CD4-positive, alpha-beta T cell treated with Interleukin-4 for 4 hours (primary cell): ENCODE data around the gene PLXNB2.

Source experiments
- DNase-seq: peaks from one replicate; pipeline ENCODE4 v3.0.0-alpha.2; 2020

PLXNB2 gene

DNA sequence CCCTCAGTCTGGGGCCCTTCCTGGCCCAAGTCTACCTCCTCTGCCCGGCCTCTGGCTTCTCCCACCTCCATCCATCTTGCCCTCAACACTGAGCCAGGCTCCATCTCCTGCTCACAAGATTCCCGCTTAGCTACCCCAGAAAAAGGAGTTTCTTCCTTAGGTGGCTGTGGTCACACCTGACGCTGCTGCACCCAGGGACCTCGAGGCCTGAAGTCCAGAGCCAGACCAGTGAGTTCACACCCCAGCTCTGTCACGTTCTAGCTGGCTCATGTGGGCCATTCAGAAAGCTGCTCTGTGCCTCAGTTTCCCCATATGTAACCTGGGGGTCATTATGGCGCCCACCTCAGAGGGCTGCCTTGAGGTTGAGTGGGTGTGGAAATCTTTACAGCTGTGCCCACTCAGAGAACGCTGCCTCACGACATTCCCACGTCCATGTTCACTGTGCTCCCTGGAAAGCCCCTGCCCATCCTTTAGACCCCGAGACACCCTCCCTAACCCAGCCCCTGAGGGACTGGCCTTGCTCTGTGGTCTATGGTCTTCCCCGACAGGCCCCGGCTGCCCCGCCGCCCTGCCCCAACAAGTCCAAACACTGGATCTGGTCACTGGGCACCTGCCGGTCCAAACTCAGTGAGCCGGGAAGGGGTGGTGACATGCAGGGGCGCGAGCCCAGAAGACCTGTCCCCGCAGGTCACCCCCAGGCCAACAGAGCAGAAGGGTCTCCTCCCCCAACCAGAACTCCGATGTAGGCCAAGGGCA lies 9.8 kb downstream of the PLXNB2 start:
- DNase-seq = no peak

DNA sequence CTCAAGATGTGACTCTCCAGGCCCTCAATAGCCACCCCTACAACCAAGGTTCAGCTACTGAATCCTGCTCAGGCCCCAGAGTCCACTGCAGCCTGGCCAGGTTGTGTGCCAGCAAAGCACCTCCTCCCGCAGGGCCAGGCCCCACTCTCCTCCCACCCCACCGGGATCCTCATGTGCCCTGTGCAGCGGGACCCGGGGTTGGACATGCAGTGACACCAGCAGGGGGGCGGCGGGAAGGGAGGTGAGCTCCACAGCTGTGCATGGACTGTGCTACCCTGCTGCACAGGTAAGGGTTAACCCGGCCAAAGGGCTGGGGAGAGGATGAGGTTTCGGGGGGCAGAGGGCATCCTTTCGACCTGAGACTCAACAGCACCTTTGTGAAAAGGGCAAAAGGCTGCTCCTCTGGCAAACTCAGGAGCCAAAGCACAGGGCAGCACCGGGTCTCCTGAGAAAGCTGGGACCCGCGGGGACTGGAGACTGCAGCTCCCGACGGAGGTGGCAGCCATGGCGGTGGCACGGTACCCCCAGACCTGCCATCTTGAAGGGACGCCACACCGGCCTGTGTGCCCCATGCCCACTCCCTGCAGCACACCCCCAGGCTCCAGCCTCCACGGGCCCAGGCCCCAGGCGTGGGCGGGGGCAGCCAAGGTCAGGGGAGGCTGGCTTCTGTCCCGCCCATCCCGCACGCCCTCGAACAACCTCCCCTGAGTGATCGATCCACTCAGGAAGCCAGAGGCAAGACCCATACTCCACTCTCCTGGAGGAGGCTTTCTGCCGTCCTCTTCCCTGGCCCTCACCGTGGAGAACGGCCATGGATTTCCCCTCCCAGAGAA lies 10.6 kb downstream of the PLXNB2 start:
- no peak for DNase-seq

DNA sequence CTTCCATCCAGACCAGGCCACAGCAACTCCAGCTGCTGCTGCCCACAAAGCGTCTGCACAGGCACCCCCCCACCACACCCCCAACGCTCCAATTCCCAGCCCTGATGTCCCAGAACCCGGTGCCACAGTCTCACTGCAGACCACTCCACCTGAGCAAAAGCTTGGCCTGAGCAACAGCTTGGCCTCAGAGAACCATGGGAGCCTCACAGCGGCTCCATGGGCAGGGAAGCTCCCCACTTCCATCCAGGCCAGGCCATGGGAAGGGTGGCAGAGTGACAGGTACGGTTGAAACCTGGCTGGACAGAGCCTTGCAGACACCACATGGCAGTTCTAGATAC lies 13.2 kb downstream of the PLXNB2 start:
- DNase-seq = no peak

DNA sequence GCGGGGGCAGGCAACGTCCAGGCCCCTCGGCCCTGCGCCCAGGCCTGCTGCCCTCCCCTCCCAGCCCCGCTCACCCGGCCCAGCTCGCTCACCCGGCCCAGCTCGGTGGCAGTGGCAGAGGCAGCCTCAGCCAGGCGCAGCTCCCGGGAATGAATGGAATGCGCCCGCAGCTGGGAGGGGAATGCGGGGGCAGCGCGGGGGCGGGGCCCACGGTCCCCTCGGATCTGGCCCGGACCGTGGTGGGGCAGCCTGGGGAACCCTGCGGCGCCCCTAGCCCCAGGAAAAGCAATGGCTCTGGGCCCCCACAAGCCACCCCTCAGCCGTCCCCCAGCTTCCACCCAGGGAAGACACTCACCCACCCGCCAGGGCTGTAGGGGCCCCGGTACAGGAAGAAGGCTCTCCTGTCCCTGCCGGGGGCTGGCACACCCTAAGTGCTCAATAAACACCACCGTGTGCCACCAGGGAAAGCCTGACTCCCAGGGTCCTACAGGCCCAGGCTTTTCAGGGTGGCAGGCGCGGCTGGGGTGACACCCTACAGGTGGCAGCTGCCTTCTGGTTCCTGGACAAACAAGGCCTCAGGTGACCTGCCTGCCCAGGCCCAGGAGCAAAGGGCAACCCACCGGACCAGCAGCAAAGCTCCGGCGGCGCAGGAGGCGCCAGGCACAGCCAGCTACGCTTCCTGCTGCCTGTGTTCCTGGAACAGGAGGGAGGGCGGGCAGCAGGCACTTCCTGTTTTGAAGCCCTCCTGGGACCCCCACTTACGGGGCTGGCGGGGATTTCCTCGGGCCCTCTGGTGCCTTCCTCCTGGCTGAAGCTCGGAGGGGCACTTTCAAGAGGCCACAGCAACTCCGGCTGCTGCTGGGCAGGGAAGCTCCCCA lies 13.8 kb downstream of the PLXNB2 start:
- DNase-seq = no peak

GRCh38 chr22:50292643-50293440 lies 14.6 kb downstream of the PLXNB2 start:
- DNase-seq = no peak

DNA sequence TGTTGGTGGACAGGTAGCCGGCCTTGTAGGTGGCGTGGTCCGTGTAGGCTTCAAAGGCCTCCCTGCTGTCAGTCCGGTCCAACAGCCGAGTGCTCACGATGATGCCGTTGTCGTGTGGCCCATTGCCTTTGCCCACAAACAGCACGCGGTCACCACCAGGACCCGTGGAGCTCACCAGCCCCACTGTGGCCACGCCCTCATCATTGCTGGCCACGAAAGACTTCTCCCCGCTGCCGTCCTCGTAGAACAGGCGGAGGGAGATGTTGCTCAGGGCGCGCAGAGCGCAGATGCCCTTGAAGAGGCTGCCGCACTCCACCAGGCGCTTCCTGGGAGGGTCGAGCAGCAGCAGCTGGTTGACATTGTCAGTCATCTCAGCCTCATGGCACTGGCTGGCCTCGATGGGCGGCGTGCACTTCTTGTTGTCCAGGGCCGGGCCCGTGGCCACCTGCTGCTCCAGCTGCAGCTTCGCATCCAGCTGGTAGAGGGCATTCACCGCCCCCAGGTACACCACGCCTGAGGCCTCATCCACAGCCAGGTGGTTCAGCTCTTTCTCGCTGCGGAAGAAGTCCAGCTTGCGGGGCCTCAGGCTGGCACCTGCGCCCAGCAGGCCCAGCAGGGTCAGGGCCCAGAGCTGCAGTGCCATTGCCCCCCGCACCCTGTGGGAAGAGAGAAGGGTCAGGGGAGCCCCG lies 17.4 kb downstream of the PLXNB2 start:
- DNase-seq = no peak

- no peak for DNase-seq
These were observed 18.1 kb downstream of the PLXNB2 start for GRCh38 chr22:50289151-50289941.

DNA sequence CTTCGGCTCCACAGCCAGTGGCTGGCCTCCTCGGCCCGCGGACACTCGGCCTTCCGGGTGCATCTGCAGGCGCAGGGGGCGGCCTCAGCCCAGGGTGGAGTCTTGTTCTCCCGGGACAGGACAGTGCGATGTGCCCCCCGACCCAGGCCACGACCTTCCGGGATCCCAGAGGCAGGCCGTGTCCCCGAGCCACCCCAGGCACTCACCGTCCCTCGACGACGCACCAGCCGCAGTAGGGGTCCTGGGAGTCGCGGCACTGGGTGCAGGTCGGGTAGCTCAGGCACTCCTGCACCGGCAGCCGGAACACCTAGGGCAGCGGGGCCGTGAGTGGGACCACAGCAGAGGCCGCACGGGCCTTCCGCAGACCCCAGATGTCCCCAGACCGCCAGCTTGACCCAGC lies 19.7 kb downstream of the PLXNB2 start:
- no peak for DNase-seq

DNA sequence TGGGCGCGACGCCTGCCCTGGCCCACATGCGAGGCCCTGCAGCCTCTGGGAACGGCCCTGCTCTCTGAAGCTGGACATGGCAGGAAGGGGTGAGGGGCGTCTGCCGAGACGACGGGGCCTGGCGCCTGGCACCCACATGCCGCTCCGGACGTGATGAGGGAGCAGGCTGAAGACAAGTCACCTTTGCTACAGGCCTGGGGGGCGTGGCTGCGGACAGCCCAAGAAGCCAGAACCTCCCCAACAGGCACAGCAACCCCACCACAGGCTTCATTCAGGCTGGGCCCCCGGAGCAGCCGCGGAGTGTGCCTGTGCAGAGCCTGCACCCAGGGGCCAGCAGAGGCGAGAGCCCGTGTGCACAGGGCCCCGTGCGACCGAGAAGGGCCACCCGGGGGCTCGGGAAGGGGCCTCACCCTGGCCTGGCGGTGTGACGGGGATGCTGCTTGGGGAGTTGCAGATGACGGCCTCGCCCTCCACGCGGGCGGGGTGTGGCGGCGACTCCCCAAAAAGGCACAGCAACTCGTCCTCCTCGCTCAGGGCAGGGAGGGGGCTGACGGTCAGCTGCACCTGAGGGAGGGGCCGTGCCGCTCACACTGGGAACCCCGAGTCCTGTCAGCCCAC lies 20.6 kb downstream of the PLXNB2 start:
- no peak for DNase-seq

DNA sequence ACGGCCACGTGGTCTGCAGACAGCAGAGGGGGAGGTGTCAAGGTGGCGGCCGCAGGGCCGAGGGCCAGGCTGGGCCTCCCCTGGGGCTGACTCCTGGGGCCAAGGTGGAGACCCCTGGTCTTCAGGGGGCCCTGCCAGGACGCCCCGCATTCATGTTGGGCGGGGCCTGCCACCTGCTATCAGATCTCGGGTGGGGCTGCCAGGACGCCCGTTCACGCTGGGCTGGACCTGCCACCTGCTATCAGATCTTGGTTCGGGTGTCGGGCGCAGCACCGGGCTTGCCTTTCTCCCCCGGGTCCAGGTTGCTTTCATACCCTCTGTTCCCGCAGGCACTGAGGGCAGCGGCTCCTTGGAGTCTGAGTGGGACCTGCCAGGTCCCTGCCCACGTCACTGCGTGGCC lies 21.2 kb downstream of the PLXNB2 start:
- DNase-seq = no peak

DNA sequence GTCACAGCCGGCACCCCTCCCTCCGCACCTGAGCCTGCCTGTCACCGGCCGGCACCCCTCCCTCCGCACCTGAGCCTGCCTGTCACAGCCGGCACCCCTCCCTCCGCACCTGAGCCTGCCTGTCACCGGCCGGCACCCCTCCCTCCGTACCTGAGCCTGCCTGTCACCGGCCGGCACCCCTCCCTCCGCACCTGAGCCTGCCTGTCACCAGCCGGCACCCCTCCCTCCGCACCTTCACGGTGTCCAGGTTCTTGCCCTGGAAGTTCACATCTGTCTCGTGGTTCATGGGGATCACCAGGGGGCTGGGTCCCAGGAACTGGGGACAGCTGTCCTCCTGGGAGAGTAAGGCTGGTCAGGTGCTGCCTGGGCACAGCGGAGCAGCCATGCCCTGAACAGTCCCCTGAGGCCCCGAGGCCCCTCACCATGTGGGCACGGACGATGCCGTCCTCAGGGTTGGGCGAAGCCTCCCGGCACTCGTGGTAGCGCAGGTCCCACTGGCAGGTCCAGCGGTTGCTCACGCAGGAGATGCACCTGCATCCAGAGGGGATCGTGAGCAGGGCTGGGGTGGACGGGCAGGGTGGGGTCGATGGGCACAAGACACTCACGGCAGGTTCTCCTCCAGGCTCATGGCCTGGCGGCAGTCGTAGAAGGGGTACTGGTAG lies 21.7 kb downstream of the PLXNB2 start:
- DNase-seq = no peak

DNA sequence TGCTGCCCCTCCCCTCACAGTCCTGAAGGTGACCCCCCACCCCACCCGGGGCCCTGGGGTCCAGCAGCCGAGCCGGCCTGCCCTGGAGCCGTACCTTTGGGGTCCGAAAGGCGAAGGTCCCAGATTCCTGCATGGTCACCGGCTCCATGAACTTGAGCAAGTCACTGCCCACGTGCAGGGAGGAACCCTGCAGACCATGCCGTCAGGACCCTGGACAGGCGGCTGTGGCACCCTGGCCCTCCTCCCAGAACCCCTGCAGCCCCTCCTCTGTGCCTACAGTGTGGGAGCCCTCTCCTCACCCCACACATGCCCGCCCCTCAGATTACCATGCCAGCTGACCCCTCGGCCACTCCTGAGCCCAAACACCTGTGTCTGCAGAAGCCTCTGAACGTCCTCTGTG lies 23.0 kb downstream of the PLXNB2 start:
- DNase-seq = no peak

DNA sequence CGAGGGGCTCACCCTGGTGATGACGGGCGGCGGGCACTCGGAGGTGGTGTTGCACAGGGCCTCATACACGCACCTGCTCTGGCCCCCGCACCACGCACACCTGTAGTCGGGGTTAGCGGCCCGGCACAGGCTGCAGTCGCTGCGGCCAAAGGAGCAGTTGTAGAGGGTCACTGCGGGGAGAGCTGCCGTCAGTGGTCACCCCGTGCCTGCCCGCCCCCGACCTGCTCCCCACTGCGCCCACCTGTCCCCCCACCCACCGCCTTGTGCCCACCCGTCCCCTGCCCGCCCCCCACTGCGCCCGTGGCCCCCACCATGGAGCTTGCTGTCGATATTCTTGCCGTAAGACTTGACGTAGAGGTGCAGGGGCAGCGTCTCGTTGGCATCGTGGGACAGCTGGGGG lies 23.6 kb downstream of the PLXNB2 start:
- no peak for DNase-seq

- DNase-seq = no peak
These were observed 24.9 kb downstream of the PLXNB2 start for GRCh38 chr22:50282361-50283155.

DNA sequence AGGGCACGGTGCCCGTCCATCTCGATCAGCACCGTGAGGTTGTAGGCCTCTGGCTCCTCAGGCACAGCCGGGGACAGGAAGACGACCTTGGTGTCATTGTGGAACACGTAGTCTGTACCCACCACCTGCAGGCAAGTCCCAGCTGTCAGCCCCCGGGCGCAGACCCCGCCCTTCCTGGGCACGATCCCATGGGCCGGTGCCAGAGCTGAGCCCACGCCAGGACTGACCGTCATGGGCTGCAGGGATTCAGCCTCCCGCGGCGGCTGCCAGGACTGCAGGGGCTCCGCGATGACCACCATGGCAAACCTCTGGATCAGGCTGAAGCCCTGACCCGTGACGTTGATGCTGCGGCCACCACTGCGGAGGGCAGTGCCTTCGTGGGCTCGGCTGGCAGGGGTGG lies 25.5 kb downstream of the PLXNB2 start:
- no peak for DNase-seq

- DNase-seq = no peak
These were observed 26.1 kb downstream of the PLXNB2 start for GRCh38 chr22:50281384-50281760.

- DNase-seq = no peak
These were observed 26.6 kb downstream of the PLXNB2 start for GRCh38 chr22:50280708-50281383.

DNA sequence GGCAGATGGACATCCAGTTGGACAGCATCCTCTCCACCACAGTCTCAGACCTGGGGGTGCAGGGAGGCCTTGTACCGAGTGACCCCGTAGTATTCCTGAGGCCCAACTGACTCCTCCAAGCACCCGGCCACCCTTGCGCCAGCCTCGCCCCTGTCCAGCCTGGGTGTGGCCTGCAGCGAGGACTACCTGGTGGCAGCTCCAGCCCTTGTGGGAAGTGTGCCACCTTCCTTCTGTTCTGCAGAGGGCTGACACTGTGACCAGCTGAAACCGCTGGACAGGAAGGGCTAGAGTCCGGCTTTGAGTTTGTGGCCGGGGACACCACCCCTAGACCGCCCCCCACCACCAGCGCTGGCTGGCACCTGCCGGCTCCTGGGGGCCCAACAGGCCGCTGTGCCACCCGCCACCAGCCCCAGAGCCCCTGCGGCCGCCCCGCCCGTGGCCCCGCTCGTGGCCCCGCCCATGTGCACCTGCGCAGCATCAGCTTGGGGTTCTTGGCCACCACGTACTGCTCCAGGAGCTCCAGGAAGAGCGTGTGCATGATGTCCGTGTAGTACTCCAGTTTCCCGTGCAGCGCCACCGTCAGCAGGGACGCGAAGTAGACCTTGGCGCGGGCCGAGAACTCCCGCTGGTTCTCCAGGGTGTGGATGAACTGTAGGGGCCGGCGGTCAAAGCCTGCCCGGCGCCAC lies 27.3 kb downstream of the PLXNB2 start:
- DNase-seq = no peak
